ENCODE data around the gene PDCD2. TPM values are rescaled to one million over a fixed set of nuclear protein-coding genes. Genes with fewer than 3 reads are reported as not detected.

The PDCD2 gene
- total and polyA plus RNA-seq, 2 experiments from 2014 or later, result 65.2 to 77.8 TPM

- TF ChIP-seq CTCF (IDR thresholded peaks at IDR 0.05; ENCODE audit: poor library complexity), result no peak
- TF ChIP-seq EZH2 (IDR thresholded peaks at IDR 0.05; ENCODE audit: borderline replicate concordance), result no peak
- TF ChIP-seq EZH2phosphoT487 (IDR thresholded peaks at IDR 0.05; ENCODE audit: low read depth, severe bottlenecking, unreplicated experiment), result no peak
- Histone ChIP-seq H3K27ac (peak overlapping the region; percentile 78), H3K36me3 (replicated peaks; ENCODE audit: insufficient read depth, low read depth) (no peaks in the 10 kb centered on the region), H3K4me1 (ENCODE audit: insufficient read depth) (peaks cover 22% of the 10 kb centered on the region), H3K9me3 (ENCODE audit: low read depth) (no peaks in the 10 kb centered on the region), H4K20me1 (ENCODE audit: insufficient read depth, poor library complexity, severe bottlenecking) (peaks cover 29% of the 10 kb centered on the region), H3K4me3 (peak overlapping the region; percentile 48), H2AFZ (peak overlapping the region; percentile 7), H3K9me2 (replicated peaks; ENCODE audit: insufficient read depth) (no peaks in the 10 kb centered on the region), H3K4me2 (peak overlapping the region; percentile 90), H3K27me3 (no peaks in the 10 kb centered on the region), H3K79me2 (peaks cover 72% of the 10 kb centered on the region)
- WGBS (ENCODE audit: low lambda C conversion rate, missing lambda C conversion rate), result 3% methylated on average over 7 of the region's 7 CpGs
- no peak for DNase-seq (ENCODE audit: low spot score)
Measured at GRCh38 chr6:170554796-170555137, 29.7 kb downstream of the PDCD2 start.

- under 1% methylated on average over 47 of the region's 51 CpGs for WGBS (ENCODE audit: low lambda C conversion rate, missing lambda C conversion rate)
Measured at GRCh38 chr6:170554013-170554795, 30.2 kb downstream of the PDCD2 start, which contains the start of gene TBP. Gene TBP (plus strand): TSS chr6:170554369. CDS start chr6:170557030, 2,661 bp downstream.

GRCh38 chr6:170553534-170554012, 30.9 kb downstream of the PDCD2 start:
- TF ChIP-seq CTCF (IDR thresholded peaks at IDR 0.05; ENCODE audit: poor library complexity), result no peak
- TF ChIP-seq EZH2phosphoT487 (IDR thresholded peaks at IDR 0.05; ENCODE audit: low read depth, severe bottlenecking, unreplicated experiment), result no peak
- no peak for TF ChIP-seq EZH2 (IDR thresholded peaks at IDR 0.05; ENCODE audit: borderline replicate concordance)
- peaks cover 41% of the 10 kb centered on the region for H4K20me1 ChIP-seq (ENCODE audit: insufficient read depth, poor library complexity, severe bottlenecking)
- H3K27ac ChIP-seq, result peak overlapping the region; percentile 97
- peak; percentile 66 for DNase-seq (ENCODE audit: low spot score)
- H3K27me3 ChIP-seq, result no peaks in the 10 kb centered on the region
- H3K4me3 ChIP-seq, result peak overlapping the region; percentile 98
- H3K4me1 ChIP-seq (ENCODE audit: insufficient read depth), result peaks cover 22% of the 10 kb centered on the region
- peak overlapping the region; percentile 72 for H2AFZ ChIP-seq
- peaks cover 76% of the 10 kb centered on the region for H3K79me2 ChIP-seq
- no peaks in the 10 kb centered on the region for H3K36me3 ChIP-seq (replicated peaks; ENCODE audit: insufficient read depth, low read depth)
- H3K9me2 ChIP-seq (replicated peaks; ENCODE audit: insufficient read depth), result no peaks in the 10 kb centered on the region
- H3K9me3 ChIP-seq (ENCODE audit: low read depth), result no peaks in the 10 kb centered on the region
- WGBS (ENCODE audit: low lambda C conversion rate, missing lambda C conversion rate), result under 1% methylated on average over 13 of the region's 13 CpGs
- H3K4me2 ChIP-seq, result peak overlapping the region; percentile 76

More at GRCh38 chr6:170554013-170554795, 30.2 kb downstream of the PDCD2 start, which contains the start of gene TBP:
- Histone ChIP-seq H3K27me3 (no peaks in the 10 kb centered on the region), H3K4me1 (ENCODE audit: insufficient read depth) (peaks cover 22% of the 10 kb centered on the region), H2AFZ (peak within 1 kb of the TSS; percentile 72), H3K9me3 (ENCODE audit: low read depth) (no peaks in the 10 kb centered on the region), H3K27ac (peak within 1 kb of the TSS; percentile 97), H4K20me1 (ENCODE audit: insufficient read depth, poor library complexity, severe bottlenecking) (peaks cover 35% of the 10 kb centered on the region), H3K4me2 (peak within 1 kb of the TSS; percentile 90), H3K79me2 (peaks cover 73% of the 10 kb centered on the region), H3K4me3 (peak within 1 kb of the TSS; percentile 98), H3K36me3 (replicated peaks; ENCODE audit: insufficient read depth, low read depth) (no peaks in the 10 kb centered on the region), H3K9me2 (replicated peaks; ENCODE audit: insufficient read depth) (no peaks in the 10 kb centered on the region)
- no peak for TF ChIP-seq EZH2phosphoT487 (IDR thresholded peaks at IDR 0.05; ENCODE audit: low read depth, severe bottlenecking, unreplicated experiment)
- no peak for TF ChIP-seq EZH2 (IDR thresholded peaks at IDR 0.05; ENCODE audit: borderline replicate concordance)
- TF ChIP-seq CTCF (IDR thresholded peaks at IDR 0.05; ENCODE audit: poor library complexity), result no peak
- DNase-seq (ENCODE audit: low spot score), result peak; percentile 98

Measured in hepatocyte (in vitro differentiated cells).